GM13977 (cell line): ENCODE results near the gene HPCAL1.

Experiments
- DNase-seq: peaks from one replicate; pipeline ENCODE4 v3.0.0; 2012; ENCODE audit warnings: low spot score
- CTCF ChIP-seq: IDR thresholded peaks from 2 replicates; pipeline ENCODE4 v1.5.1; 2012; ENCODE audit warnings: mild to moderate bottlenecking, control low read depth; ENCODE audit not compliant: insufficient read depth; ENCODE audit errors: extremely low read depth, missing control alignments
- in situ Hi-C: fragments of 300-500 bp; cut with MboI; formaldehyde crosslinking; loops from one replicate; pipeline ENCODE4 v1.12.0; 2022; ENCODE audit warnings: low sequenced_read_pairs, low pct_unique_long_range_greater_than_20kb, mixed read lengths, inconsistent platforms; ENCODE audit not compliant: unreplicated experiment

HPCAL1 gene

GRCh38 chr2:10405448-10405847 lies 102.7 kb downstream of the HPCAL1 start:
- in situ Hi-C loops = no loop called here
- no peak for DNase-seq
- TF ChIP-seq CTCF = no peak

- DNase-seq = no peak
- in situ Hi-C loops = no loop called here
- TF ChIP-seq CTCF = no peak
These were observed 103.3 kb downstream of the HPCAL1 start for GRCh38 chr2:10406016-10406415.

GRCh38 chr2:10406491-10407188 lies 103.9 kb downstream of the HPCAL1 start:
- in situ Hi-C loops = no loop called here
- TF ChIP-seq CTCF = no peak
- DNase-seq = no peak

DNA sequence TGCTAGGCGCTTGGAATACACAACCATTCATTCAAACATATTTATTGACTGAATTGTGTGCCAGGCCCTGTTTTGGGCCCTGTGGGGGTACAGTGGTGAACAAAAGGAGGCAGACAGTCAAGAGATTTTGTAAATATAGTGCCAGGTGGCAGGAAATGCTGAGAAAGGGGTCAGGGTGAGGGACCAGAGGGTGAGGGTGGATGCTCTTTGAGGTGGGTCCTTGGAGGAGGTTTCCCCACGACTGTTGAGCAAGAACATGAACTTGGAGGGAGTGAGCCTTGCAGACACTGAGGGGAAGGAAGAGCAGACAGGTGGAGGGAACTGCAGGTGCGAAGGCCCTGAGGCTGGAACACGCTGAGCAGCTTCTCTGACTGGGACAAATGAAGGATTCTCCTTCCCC lies 104.7 kb downstream of the HPCAL1 start:
- in situ Hi-C loops = no loop called here
- no peak for TF ChIP-seq CTCF
- no peak for DNase-seq

- no peak for TF ChIP-seq CTCF
- peak; percentile 71 for DNase-seq
- in situ Hi-C loops = no loop called here
These were observed 105.3 kb downstream of the HPCAL1 start for GRCh38 chr2:10407841-10408648.

- DNase-seq = peak; percentile 91
- in situ Hi-C loops = no loop called here
- peak; percentile 98 for TF ChIP-seq CTCF
These were observed 106.2 kb downstream of the HPCAL1 start for GRCh38 chr2:10408649-10409579.
